Measurements from ENCODE around the gene F5.

DNA sequence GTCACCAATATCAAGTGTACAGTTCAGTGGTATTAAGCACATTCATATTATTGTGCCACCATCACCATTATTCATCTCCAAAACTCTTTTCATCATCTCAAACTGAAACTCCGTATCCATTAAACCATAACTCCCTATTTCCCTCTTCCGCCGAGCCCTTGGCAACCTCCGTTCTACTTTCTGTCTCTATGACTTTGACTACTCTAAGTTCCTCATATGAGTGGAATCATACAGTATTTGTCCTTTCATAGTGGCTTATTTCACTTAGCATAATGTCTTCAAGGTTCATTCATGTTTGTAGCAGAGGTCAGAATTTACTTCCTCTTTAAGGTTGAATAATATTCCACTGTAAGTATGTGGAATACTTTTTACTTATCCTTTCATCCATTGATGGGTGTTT is 21.9 kb upstream of the F5 start:
- TF ChIP-seq CTCF (IDR thresholded peaks at IDR 0.05; ENCODE audit: insufficient read depth, low read length, poor library complexity, severe bottlenecking) (no peak), EZH2phosphoT487 (conservative IDR thresholded peaks at IDR 0.05; ENCODE audit: low read length) (no peak)
